ENCODE data around the gene RIN3. TPM values are rescaled to one million over a fixed set of nuclear protein-coding genes. Genes with fewer than 3 reads are reported as not detected.

RIN3 gene
- total RNA-seq, 2 donors from 2014 or later: 47.4 to 54.2 TPM

- no peaks in the 10 kb centered on the region for H3K4me1 ChIP-seq (ENCODE audit: control insufficient read depth in 1 of 2, low read depth in 2 of 2)
- TF ChIP-seq, protein P1, sequence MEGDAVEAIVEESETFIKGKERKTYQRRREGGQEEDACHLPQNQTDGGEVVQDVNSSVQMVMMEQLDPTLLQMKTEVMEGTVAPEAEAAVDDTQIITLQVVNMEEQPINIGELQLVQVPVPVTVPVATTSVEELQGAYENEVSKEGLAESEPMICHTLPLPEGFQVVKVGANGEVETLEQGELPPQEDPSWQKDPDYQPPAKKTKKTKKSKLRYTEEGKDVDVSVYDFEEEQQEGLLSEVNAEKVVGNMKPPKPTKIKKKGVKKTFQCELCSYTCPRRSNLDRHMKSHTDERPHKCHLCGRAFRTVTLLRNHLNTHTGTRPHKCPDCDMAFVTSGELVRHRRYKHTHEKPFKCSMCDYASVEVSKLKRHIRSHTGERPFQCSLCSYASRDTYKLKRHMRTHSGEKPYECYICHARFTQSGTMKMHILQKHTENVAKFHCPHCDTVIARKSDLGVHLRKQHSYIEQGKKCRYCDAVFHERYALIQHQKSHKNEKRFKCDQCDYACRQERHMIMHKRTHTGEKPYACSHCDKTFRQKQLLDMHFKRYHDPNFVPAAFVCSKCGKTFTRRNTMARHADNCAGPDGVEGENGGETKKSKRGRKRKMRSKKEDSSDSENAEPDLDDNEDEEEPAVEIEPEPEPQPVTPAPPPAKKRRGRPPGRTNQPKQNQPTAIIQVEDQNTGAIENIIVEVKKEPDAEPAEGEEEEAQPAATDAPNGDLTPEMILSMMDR (IDR thresholded peaks at IDR 0.05): no peak
- no peak for ATAC-seq (ENCODE audit: insufficient number of reproducible peaks, low FRiP score, low read depth)
- peaks cover 22% of the 10 kb centered on the region for H3K36me3 ChIP-seq
- H3K9me3 ChIP-seq: no peaks in the 10 kb centered on the region
- H3K4me3 ChIP-seq: no peak overlapping the region
- no peaks in the 10 kb centered on the region for H3K27me3 ChIP-seq (replicated peaks; ENCODE audit: insufficient read depth)
- no peak overlapping the region for H3K27ac ChIP-seq
- no peak for DNase-seq (ENCODE audit: low spot score)
Observed at GRCh38 chr14:92670160-92670559, 156.6 kb downstream of the RIN3 start.

GRCh38 chr14:92670643-92671366, 157.2 kb downstream of the RIN3 start:
- no peaks in the 10 kb centered on the region for H3K27me3 ChIP-seq (replicated peaks; ENCODE audit: insufficient read depth)
- DNase-seq (ENCODE audit: low spot score) (no peak), ATAC-seq (ENCODE audit: insufficient number of reproducible peaks, low FRiP score, low read depth) (no peak)
- peaks cover 0 to 6% of the 10 kb centered on the region in 2 donors for H3K4me1 ChIP-seq (ENCODE audit: control insufficient read depth in 1 of 2, low read depth in 2 of 2)
- no peak overlapping the region for H3K27ac ChIP-seq
- peaks cover 22% of the 10 kb centered on the region for H3K36me3 ChIP-seq
- H3K4me3 ChIP-seq: no peak overlapping the region
- TF ChIP-seq, protein P1 (IDR thresholded peaks at IDR 0.05): no peak
- H3K9me3 ChIP-seq: no peaks in the 10 kb centered on the region

DNA sequence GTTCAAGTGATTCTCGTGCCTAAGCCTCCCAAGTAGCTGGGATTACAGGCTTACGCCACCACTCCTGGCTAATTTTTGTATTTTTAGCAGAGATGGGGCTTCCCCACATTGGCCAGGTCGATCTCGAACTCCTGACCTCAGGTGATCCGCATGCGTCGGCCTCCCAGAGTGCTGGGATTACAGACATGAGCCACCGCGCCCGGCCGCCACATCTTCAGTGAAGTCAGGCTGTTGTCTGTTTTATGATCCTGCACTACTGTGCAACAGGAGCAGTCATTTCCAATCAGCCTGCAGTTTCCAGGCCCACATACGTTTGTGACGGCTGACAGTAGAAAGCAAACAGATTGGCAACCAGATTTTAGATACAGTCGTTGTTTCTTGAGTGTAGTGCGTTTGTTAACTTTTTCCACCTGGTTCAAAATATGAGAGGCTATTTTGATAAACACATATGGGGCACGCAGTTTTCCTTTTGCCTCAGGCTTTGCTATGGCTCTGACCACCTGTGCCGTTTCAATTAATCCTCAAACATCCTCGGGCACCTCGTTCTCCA, 160.1 kb downstream of the RIN3 start:
- no peak overlapping the region for H3K27ac ChIP-seq
- H3K9me3 ChIP-seq: no peaks in the 10 kb centered on the region
- no peaks in the 10 kb centered on the region for H3K27me3 ChIP-seq (replicated peaks; ENCODE audit: insufficient read depth)
- TF ChIP-seq, protein P1 (IDR thresholded peaks at IDR 0.05): no peak
- H3K4me3 ChIP-seq: no peak overlapping the region
- no peak for DNase-seq (ENCODE audit: low spot score)
- H3K36me3 ChIP-seq: peaks cover 23% of the 10 kb centered on the region
- ATAC-seq (ENCODE audit: insufficient number of reproducible peaks, low FRiP score, low read depth): no peak
- H3K4me1 ChIP-seq (ENCODE audit: control insufficient read depth in 1 of 2, low read depth in 2 of 2): peaks cover 0 to 6% of the 10 kb centered on the region in 2 donors

GRCh38 chr14:92675421-92675820, 161.8 kb downstream of the RIN3 start:
- no peaks in the 10 kb centered on the region for H3K9me3 ChIP-seq
- peaks cover 0 to 6% of the 10 kb centered on the region in 2 donors for H3K4me1 ChIP-seq (ENCODE audit: control insufficient read depth in 1 of 2, low read depth in 2 of 2)
- ATAC-seq (ENCODE audit: insufficient number of reproducible peaks, low FRiP score, low read depth): no peak
- H3K4me3 ChIP-seq: no peak overlapping the region
- DNase-seq (ENCODE audit: low spot score): no peak
- no peaks in the 10 kb centered on the region for H3K27me3 ChIP-seq (replicated peaks; ENCODE audit: insufficient read depth)
- TF ChIP-seq, protein P1 (IDR thresholded peaks at IDR 0.05): no peak
- H3K36me3 ChIP-seq: peaks cover 31% of the 10 kb centered on the region
- H3K27ac ChIP-seq: no peak overlapping the region

- ATAC-seq (ENCODE audit: insufficient number of reproducible peaks, low FRiP score, low read depth): no peak
- TF ChIP-seq, protein P1 (IDR thresholded peaks at IDR 0.05): no peak
- no peak for DNase-seq (ENCODE audit: low spot score)
- H3K36me3 ChIP-seq: peaks cover 27% of the 10 kb centered on the region
- H3K27ac ChIP-seq: no peak overlapping the region
- no peak overlapping the region for H3K4me3 ChIP-seq
- H3K4me1 ChIP-seq (ENCODE audit: control insufficient read depth in 1 of 2, low read depth in 2 of 2): peaks cover 2 to 9% of the 10 kb centered on the region in 2 donors
- no peaks in the 10 kb centered on the region for H3K27me3 ChIP-seq (replicated peaks; ENCODE audit: insufficient read depth)
- H3K9me3 ChIP-seq: no peaks in the 10 kb centered on the region
Observed at GRCh38 chr14:92675976-92676375, 162.4 kb downstream of the RIN3 start.

Measured in thoracic aorta (tissue), 2 donors.